GM18505 (cell line): ENCODE data around the gene C13orf46.

ENCODE experiments used
- ATAC-seq: cut with Tn5 transposase; IDR thresholded peaks from one replicate; pipeline ENCODE4 v1.9.1; 2021; ENCODE audit not compliant: unreplicated experiment
- POLR2A ChIP-seq: IDR thresholded peaks from 4 replicates; pipeline ENCODE4 v1.6.1; 2011; ENCODE audit warnings: borderline replicate concordance; ENCODE audit not compliant: insufficient read depth, insufficient read length; ENCODE audit errors: extremely low read depth

Gene C13orf46

DNA sequence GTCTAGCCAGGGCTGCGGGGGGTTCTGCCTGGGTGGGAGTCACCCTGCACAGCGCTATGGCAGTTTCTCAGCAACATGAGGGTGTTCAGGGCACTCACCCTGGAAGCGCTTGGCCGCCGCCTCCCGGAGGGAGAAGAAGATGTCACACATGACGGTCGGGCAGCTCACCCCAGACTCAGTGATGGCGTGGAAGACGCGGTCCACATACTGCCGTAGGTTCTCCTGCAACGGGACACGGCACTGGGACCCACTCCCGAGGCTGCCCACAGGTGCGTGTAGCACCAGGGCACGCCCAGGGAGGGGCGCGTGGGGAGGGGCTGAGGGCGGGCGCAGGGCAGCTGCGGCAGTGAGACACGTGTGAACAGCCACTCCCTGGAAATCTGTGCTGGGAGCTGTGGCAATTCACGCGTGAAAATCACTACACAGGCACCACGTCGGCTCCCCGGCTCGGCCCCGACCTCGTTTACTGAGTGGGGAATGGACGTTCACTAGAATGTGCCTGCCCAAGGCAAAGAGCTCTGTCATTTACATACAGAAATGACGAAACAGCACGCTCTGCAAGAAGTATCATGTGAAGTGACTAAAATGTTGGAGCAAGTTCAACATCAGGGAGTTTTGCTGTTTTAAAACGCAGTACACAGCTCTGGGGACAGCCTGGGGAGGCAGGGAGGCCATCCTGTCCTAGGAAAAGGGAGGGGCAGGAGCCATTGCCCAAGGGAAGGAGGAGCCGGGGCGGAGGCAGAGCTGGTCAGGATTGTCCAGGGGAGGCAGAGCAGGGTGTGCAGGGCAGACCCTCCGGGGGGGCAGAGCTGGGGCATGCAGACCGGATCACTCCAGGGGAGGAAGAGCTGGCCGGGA is 41.5 kb upstream of the C13orf46 start:
- no peak for ATAC-seq
- no peak for TF ChIP-seq POLR2A

DNA sequence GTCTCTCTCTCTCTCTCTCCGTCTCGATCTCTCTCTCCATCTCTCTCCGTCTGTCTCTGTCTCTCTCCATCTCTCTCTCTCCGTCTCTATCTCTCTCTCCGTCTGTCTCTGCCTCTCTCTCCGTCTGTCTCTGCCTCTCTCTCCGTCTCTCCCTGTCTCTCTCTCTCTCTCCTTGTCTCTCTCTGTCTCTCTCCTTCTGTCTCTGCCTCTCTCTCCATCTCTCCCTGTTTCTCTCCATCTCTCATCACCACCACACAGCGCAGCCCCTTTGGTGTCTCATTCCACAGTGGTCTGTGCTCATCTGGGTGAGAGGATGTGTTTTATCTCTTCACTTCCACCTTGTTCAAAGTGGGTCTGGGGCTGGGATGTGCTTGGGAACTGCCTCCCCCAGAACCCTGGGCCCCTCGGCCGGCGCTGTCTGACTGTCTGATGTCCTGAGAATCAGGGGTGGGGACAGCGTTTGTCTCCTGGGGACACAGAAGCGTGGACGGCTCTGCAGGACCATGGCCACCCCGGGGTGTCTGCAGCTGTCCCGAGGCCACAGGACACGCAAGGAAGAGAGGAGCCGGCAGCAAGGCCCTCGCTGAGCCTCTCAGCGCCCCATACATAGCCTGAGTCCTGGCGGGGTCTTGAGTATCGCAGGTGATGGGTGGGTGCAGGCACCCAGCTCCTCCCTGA is 40.2 kb upstream of the C13orf46 start:
- ATAC-seq: no peak
- no peak for TF ChIP-seq POLR2A

DNA sequence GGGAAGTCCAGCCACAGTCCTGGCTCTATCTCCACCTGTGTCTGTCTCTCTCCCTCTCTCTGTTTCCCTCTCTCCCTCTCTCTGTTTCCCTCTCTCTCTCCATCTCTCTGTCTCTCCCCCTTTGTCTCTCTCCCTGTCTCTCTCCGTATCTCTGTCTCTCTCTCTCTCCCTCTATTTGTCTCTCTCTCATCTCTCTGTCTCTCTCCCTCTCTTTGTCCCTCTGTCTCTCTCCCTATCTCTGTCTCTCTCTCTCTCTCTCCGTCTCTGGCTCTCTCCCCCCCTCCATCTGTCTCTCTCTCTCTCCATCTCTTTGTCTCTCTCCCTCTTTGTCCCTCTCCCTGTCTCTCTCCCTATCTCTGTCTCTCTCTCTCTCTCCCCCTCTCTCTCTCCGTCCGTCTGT is 39.5 kb upstream of the C13orf46 start:
- TF ChIP-seq POLR2A: no peak
- no peak for ATAC-seq

DNA sequence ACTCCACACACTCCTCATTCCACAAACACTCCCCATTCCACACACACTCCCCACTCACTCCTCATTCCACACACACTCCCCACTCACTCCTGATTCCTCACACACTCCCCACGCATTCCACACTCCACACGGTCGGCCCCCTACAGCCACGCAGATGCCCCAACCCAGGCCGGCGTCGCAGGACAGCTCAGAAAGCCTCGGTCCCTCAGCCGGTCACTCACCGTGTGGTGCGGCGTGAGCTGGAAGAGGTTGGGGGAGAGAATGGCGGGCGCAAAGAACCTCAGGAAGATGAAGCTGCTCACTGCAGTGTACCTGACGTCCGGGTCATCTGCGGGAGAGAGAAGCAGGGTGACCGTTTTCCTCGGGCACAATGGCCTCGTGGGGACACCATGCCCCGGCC is 39.0 kb upstream of the C13orf46 start:
- ATAC-seq: no peak
- TF ChIP-seq POLR2A: no peak

DNA sequence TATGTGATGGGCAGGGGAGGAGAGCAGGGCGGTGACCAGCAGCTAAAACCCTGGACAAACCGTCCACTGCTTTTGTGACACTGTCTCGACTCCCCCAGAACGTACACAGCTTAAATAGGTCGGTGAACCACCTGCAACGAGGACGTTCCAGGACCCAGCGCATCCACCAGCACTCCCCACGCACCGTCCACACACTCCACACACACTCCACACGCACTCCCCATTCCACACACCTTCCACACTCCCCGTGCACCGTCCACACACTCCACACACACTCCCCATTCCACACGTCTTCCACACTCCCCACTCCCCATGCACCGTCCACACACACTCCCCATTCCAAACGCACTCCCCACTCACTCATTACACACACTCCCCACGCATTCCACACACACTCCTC is 38.3 kb upstream of the C13orf46 start:
- no peak for TF ChIP-seq POLR2A
- no peak for ATAC-seq

DNA sequence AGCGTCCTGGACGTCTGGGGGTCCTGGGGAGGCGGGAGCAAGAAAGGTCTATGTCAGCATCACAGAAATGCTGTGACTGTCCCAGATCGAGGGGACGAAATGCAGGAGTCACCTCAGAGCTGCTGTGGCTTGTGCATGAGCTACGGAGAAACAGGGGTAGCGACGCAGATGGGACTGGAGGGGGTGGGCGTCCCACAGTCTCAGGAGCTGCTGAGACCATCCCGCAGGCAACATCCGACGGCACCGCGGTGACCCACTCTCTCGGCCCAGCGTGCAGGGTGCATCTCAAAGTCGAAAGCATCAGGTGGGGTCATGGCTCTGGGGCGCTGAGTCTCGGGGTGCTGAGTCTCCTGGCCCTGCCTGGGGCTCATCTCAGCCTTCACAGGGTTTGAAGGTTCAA is 37.4 kb upstream of the C13orf46 start:
- no peak for ATAC-seq
- no peak for TF ChIP-seq POLR2A

DNA sequence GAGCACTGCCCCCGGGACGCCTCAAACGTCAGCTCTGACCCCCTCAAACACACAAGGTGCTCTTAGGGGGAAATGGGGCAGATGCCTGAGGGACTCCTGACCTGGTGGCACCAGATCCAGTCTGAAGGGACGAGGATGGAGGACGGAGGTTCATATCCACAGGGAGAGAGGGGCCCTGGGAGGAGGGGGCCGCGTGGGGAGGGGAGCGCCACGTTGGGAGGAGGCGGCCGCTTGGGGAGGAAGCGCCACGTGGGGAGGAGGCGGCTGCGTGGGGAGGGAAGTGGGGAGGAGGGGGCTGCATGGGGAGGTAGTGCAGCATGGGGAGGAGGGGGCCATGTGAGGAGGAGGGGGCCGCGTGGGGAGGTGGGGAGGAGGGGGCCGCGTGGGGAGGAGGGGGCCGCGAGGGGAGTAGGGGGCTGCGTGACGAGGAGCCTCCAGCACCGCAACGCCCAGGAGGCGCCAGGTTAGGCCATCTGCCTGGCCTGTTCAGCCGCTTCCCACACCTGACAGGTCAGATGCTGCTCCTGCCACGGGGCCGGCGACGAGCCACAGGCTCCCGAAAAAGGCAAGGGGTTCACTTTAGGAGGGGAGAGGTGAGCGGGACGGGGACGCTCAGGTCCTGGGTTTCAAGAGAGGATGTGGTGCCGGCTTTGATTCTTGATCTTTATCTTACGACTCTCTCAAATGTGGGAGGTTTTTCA is 36.7 kb upstream of the C13orf46 start:
- ATAC-seq: no peak
- no peak for TF ChIP-seq POLR2A

DNA sequence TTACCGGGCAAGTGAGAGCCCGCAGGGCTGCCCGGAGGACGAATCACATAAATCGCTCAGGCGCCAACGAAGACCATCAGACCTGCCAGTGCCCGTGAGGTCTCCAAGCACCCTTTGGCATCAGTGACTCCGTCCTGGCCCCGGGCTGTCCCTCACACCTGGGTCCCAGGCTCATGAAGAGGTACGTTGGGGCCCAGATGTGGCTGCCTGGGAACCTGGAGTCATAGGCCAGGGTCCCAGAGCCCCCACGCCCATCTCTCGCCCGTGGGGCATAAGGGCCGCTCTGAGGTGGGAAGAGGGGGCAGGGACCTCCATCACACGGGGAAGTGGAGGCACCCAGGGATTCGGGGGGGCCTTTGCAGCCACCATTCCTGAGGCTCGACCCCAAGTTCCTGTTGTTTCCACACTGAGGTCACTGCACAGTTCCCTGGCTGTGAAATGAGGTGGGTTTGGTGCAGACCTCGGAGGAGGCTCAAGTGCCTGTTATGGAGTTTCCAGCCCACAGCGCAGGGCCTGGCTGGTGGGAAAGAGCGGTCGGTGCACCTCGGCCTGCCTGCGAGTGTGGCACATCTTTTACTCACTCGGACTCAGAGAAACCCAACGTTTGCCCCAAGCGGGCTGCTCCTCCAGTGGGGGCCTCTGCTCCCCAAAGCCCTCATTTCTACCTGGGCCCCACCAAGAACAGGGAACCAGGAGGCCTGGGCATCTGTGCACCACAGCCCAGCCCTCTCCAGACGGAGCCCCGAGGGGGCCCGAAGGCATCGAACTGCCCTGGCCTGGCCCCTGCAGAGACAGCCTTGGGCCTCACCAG is 35.9 kb upstream of the C13orf46 start:
- no peak for TF ChIP-seq POLR2A
- ATAC-seq: no peak

DNA sequence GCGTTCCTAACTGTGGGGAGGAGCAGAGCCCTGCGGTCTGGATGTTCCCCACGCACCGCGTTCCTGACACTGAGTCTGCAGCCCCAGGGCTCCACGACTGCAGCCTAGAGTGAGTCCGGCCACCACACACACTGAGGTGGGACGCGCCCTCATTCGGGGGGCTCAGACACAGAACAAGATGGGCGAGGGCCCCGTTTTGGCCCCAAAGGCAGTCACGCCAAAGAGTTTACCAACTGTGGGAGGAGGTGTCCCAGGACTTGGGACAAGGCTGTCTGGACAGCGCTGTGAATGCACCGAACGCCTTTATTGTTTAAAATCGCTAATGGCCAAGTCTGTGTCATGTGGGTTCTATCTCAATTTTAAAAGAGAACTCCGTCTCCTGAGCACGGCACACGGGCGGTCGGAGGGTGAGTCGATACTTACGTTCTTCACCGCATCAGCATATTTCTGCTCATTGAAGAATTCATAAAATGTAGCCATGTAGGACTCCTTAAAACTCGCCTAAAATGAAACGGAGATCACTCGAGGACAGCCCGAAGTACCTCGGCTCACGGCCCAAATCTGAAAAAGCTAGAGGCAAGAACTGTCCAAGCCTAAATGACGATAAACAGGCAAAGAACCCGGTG is 35.2 kb upstream of the C13orf46 start:
- no peak for TF ChIP-seq POLR2A
- no peak for ATAC-seq

DNA sequence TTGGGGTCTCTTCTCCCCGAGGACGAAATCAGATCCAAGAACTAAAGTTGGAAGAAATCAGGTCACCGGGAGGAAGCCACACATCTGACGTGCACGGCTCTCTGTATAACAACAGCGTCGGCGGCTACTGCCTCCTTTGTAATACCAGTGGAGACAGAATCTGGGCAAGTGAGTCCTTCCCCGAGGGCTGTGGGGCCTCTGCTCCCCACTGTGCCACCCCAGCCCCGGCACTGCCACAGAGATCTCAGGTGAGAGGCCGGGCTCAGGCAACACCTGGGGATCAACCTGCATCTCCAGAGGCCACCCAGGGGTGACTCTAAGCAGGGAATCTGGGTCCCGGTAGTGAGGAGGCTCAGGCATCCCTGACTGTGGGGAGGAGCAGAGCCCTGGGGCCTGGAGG is 33.7 kb upstream of the C13orf46 start:
- ATAC-seq: no peak
- TF ChIP-seq POLR2A: no peak

DNA sequence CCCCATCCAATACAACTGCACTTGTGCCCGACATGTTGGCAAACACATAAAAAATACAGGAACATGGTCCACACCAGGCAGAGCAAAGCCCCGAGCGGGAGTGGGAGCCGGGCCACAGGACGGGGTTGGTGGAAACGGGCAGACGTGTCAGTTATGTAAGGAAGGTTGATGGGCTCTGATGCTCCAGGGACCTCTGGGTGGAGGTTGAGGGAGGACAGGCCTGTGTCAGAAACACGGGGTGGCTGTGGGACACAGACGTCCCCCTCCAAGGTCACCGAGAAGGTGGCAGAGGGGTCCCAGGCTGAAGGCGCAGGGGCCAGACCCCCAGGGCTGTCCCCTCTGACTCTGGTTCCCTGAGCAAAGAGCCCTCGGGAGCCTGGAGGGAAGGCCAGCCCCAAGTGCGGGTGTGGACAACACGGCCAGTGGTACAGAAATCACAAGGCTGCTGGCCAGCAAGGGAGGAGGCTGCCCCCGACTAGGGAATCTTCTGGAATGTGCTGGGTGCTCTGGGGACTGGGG is 31.4 kb upstream of the C13orf46 start:
- no peak for ATAC-seq
- no peak for TF ChIP-seq POLR2A

DNA sequence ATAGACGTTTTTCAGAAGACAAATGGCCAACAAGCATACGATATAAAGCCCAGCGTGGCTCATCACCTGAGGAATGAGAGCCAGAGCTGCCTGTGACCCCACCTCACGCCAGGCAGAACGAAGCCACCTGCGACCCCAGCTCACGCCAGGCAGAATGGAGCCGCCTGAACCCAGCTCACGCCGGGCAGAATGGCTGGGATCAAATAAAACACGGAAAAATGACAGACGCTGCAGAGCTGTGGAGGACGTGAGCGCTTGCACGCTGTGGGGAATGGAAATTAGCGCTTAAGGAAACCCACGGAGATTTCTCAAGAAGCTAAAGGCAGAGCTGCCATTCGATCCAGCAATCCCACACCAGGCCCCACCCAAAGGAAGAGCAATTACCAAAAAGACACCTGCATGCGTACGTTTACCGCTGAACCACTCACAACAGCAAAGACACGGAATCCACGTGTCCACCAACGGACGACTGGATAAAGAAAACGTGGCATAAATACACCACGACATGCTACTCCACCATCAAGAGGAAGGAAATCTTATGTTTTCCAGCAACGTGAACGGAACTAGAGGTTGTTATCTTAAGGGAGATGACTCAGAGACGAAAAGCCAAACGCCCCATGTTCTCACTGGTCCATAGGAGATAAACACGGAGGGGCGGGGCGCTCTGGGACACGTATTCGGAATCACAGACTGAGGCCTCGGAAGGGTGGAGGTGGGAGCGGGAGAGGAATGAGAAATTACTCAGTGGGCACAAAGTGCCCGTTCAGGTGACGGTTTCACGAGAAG is 30.7 kb upstream of the C13orf46 start:
- TF ChIP-seq POLR2A: no peak
- no peak for ATAC-seq
